GM04503 (cell line): ENCODE results near the gene DZIP1L.
"Not testable (repeated sequence)": the region's sequence is repeated elsewhere in the genome, so short reads cannot be mapped to it uniquely, and the experiment has no call there.

ENCODE experiments used
- DNase-seq: peaks from one replicate; pipeline ENCODE4 v3.0.0-alpha.2; 2012; ENCODE audit warnings: low read depth

DZIP1L gene

GRCh38 chr3:138113326-138113725 lies 2.1 kb downstream of the DZIP1L start:
- no peak for DNase-seq

DNA sequence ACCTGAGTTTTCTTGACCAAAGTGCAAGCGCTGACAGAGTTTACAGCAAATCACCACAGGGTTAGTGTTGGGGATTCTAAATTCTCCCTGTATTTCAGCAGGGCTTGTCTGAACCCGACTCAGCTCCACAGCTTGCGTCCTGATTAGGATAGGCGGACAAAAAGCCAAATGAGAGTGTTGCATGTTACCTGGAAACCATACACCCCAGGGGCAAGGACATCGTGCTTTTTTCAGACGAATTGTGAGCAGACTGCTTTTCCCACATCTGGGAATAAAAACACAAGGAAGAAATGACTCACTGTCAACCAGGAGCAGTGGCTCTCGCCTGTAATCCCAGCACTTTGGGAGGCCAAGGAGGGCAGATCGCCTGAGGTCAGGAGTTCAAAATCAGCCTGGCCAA lies 3.0 kb downstream of the DZIP1L start:
- no peak for DNase-seq

GRCh38 chr3:138105598-138105997 lies 9.8 kb downstream of the DZIP1L start:
- no peak for DNase-seq

DNA sequence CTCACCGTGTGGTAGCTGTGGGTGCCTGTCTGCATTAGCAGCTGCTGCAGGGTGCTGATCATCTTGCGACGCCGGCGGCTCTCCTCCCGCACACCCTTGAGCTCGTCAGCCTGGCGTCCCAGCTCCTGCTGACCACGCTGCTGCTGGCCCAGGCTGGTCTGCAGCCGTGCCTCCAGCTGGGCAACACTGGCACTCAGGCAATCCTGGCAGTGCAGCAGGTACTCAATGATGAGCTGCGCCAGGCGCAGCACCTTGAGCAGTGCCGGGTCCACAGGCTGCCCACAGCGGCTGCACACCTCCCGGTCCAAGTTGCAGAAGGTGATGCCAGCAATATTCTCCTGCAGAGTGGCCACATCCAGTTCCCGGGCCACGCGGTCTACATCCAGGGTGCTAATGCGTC lies 11.9 kb downstream of the DZIP1L start:
- DNase-seq, result no peak

DNA sequence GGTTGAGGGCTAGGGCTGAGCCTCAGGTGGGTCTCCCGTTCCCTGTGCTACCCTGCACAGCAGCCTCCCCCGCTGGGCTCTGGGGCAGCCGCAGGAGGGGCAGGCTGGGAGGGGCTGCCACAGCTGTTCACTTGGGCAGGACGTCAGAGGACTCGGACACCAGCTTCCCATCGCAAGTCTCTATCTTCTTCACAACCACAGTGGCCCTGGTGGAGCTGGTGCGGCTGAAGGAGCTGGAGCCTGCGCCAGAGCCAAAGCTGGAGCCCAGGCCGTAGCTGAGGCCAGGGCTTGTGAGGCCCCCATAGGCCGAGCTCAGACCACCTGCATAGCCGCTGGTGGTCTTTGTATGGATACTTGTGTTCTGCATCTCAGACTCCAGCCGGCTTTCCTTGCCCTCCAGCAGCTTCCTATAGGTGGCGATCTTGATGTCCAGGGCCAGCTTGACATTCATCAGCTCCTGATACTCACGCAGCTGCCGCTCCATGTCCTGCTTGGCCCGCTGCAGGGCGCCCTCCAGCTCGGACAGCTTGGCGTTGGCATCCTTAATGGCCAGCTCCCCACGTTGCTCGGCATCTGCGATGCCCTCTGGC lies 14.0 kb downstream of the DZIP1L start:
- DNase-seq, result not testable (repeated sequence)

GRCh38 chr3:138099417-138099816 lies 16.0 kb downstream of the DZIP1L start:
- no peak for DNase-seq

GRCh38 chr3:138097192-138098172 lies 17.9 kb downstream of the DZIP1L start:
- DNase-seq, result no peak

GRCh38 chr3:138093721-138094120 lies 21.7 kb downstream of the DZIP1L start:
- DNase-seq, result no peak

- DNase-seq, result no peak
Measured at GRCh38 chr3:138092023-138092422, 23.4 kb downstream of the DZIP1L start.

- no peak for DNase-seq
Measured at GRCh38 chr3:138089091-138089490, 26.3 kb downstream of the DZIP1L start.

GRCh38 chr3:138085745-138086144 lies 29.7 kb downstream of the DZIP1L start:
- DNase-seq, result not testable (repeated sequence)

DNA sequence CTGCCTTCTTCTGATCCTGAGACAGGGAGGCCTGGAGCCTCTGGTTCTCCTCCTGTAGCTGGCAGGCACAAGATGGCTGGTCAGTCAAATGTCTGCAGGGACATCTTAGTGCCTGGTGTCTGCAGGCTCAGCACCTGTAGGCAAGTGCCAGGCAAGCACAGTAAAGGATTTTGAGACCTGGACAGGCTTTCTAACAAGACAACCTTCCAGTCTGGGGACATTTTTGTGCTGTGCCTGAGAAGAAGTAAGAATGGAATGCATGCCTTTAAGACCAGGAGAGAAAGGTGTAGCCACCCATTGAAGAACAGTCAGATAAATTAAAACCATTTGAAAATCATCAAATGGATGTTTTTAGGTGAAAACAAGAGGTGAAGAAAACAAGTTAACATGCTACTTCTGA lies 31.2 kb downstream of the DZIP1L start:
- no peak for DNase-seq

DNA sequence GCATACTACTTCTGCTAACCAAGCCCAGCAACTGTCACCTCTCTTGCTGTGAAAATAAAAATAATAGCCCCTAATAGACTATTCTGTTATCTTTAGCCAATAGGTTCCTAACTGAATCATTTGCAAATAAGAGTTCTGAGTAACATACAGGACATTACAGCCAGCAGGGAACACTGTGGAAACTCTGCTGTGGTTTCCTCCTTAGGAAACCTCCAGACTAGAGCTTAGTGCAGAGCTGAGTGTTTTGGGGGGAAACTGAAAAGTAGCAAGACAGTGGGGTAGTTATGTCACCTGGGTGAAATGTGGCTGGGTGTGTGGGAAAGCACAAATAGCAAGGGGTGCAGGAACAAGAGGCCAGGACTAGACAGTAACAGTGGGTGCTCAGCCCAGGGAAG lies 32.4 kb downstream of the DZIP1L start:
- DNase-seq, result no peak

DNA sequence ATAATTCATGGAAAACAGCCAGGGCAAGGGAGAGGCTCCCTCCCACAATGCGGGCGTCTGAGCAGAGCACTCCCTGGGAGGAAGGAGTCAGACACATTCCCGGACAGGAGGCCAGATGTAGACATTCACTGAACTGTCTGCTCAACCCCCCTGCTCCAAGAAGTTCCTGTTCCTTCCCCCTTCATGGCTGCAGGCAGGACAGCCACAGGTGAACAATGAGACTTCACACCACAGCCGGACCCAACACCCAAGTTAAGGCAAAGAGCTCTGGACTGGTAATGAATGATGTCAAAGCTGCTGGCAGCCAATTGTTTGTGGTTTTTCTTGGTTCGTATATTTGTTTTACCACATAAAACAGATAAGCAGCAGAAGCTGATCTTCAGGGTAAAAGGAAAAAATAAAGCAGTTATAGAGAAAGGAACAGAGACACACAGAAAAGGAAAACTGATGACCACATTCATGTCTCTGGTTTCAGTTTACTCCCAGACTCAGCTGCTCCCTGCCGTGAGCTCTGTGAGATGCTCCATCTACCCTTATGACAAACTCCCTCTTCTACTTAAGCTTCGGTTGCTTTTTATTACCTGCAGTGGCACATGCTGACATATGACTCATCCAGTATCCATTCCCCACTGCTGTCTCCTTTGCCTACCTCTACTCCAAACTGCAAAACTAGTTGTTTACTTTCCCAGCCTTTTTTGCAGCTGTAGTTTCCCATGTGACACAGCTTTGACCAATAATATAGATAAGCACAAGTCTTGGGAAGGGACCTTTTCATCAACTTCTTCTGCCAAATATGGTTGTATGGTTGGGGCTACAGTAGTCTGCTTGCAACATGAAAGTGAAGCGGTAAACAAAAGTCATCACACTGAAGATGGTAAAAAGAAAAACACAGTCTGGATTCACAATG lies 33.1 kb downstream of the DZIP1L start:
- DNase-seq, result peak; percentile 62

GRCh38 chr3:138081371-138082084 lies 33.9 kb downstream of the DZIP1L start:
- no peak for DNase-seq

GRCh38 chr3:138079901-138080300 lies 35.5 kb downstream of the DZIP1L start:
- DNase-seq, result no peak

DNA sequence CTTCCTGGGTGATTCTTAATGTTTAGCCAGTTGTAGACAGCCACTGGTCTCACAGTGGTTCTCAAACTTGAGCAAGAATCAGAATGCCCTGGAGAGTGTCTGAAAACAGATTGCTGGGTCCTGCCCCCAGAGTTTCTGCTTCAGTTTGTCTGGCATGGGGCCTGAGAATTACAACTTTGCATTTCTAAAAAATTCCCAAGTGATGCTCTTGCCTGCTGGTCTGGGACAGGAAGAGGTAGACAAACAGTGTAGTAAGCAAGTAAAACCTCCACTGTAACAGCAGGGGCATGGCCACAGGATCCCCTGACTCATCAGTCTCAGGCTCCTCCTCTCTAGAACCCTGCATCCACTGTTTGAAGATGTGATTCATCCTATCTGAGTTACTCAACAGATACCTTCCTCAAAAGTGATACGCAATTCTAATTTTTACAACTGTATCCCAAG lies 36.5 kb downstream of the DZIP1L start:
- DNase-seq, result peak; percentile 94

- DNase-seq, result no peak
Measured at GRCh38 chr3:138078096-138078495, 37.3 kb downstream of the DZIP1L start.

DNA sequence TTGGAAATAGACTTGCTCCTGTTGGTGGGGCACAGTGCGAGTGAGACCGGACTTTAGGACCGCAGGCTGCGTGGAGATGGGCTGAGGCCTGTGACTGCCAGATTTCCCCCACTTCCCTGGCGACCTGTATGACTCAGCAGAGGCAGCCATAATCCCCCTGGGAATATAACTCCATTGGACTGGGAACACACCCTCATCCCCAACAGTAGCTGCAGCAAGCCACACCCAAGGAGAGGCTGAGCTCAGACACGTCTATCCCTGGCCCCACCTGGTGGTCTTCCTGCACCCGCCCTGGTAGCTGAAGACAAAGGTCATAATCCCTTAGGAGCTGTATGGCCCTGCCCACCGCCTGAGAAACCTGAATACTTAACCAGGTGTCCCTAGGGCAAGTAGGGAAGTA lies 42.6 kb downstream of the DZIP1L start:
- DNase-seq, result no peak

GRCh38 chr3:138070006-138070405 lies 45.4 kb downstream of the DZIP1L start:
- DNase-seq, result no peak

GRCh38 chr3:138068579-138069174 lies 46.7 kb downstream of the DZIP1L start:
- DNase-seq, result no peak
